Vagina (tissue), 2 donors: ENCODE results near the gene ACTA2. TPM values are rescaled to one million over a fixed set of nuclear protein-coding genes. Genes with fewer than 3 reads are reported as not detected.

ENCODE experiments used
- DNase-seq, 2 donors: peaks; one replicate each; pipeline ENCODE4 v3.0.0-alpha.2; 2017; ENCODE audit errors: extremely low spot score in 2 of 2
- H3K27ac ChIP-seq: fragments of 200-600 bp; sonication (generic); one replicate; pipeline ENCODE4 v1.5.1; 2019
- H3K27me3 ChIP-seq: fragments of 200-600 bp; sonication (generic); one replicate; pipeline ENCODE4 v1.5.1; 2019
- H3K36me3 ChIP-seq, 2 donors: fragments of 200-600 bp; sonication (generic); one replicate each; pipeline ENCODE4 v1.5.1; 2017 to 2019
- H3K4me1 ChIP-seq: fragments of 200-600 bp; sonication (generic); one replicate; pipeline ENCODE4 v1.5.1; 2019
- H3K4me3 ChIP-seq, 2 donors: fragments of 200-600 bp; sonication (generic); 1 replicate in 1 of 2; 2 replicates in 1 of 2; pipeline ENCODE4 v1.5.1; 2016 to 2019
- H3K9me3 ChIP-seq: fragments of 200-600 bp; sonication (generic); one replicate; pipeline ENCODE4 v1.5.1; 2019
- POLR2A ChIP-seq, 2 donors: fragments of 450-650 bp; IDR thresholded peaks; one replicate each; pipeline ENCODE4 v1.6.1; 2017; ENCODE audit warnings: antibody characterized with exemption in 2 of 2, mild to moderate bottlenecking in 2 of 2, moderate library complexity in 2 of 2
- POLR2AphosphoS5 ChIP-seq, 2 donors: sonication (generic); formaldehyde crosslinking; IDR thresholded peaks; one replicate each; pipeline ENCODE4 v1.9.0; 2017; ENCODE audit warnings: antibody characterized with exemption in 2 of 2, mild to moderate bottlenecking in 2 of 2, low read depth in 1 of 2; ENCODE audit not compliant: insufficient read depth in 1 of 2
- intact Hi-C: fragments of 100-400 bp; cut with DNase I; formaldehyde crosslinking; loops from one replicate; pipeline ENCODE4 v1.15.1; 2023
- total RNA-seq: library from RNA; depleted of rRNA; stranded (reverse); fragments of >200 nt; gene quantifications from one replicate; pipeline ENCODE4 v1.2.3, GENCODE V29; 2016
- TF ChIP-seq, protein P1 (sequence below), 3 experiments: fragments of 450-650 bp in 2 of 3; fragments of 200-600 bp in 1 of 3; sonication (generic) in 1 of 3; IDR thresholded peaks; one replicate each; pipeline ENCODE4 v1.5.1; 2017 to 2019; ENCODE audit warnings: antibody characterized with exemption in 3 of 3, mild to moderate bottlenecking in 2 of 3, moderate library complexity in 2 of 3

ACTA2 gene
- total RNA-seq, 1 donor from 2014 or later = 1,162 TPM

- DNase-seq = no peak
- intact Hi-C loops = no loop called here
- no peak overlapping the region for H3K4me3 ChIP-seq
- no peaks in the 10 kb centered on the region for H3K36me3 ChIP-seq
- H3K4me1 ChIP-seq = no peaks in the 10 kb centered on the region
- no peak overlapping the region for H3K27ac ChIP-seq
- TF ChIP-seq POLR2A (IDR thresholded peaks at IDR 0.05) = no peak
- no peak for TF ChIP-seq POLR2AphosphoS5 (IDR thresholded peaks at IDR 0.05; ENCODE audit: insufficient read depth in 1 of 2, low read depth in 1 of 2)
- TF ChIP-seq, protein P1, sequence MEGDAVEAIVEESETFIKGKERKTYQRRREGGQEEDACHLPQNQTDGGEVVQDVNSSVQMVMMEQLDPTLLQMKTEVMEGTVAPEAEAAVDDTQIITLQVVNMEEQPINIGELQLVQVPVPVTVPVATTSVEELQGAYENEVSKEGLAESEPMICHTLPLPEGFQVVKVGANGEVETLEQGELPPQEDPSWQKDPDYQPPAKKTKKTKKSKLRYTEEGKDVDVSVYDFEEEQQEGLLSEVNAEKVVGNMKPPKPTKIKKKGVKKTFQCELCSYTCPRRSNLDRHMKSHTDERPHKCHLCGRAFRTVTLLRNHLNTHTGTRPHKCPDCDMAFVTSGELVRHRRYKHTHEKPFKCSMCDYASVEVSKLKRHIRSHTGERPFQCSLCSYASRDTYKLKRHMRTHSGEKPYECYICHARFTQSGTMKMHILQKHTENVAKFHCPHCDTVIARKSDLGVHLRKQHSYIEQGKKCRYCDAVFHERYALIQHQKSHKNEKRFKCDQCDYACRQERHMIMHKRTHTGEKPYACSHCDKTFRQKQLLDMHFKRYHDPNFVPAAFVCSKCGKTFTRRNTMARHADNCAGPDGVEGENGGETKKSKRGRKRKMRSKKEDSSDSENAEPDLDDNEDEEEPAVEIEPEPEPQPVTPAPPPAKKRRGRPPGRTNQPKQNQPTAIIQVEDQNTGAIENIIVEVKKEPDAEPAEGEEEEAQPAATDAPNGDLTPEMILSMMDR (IDR thresholded peaks at IDR 0.05) = no peak
- H3K27me3 ChIP-seq = no peaks in the 10 kb centered on the region
- H3K9me3 ChIP-seq = no peaks in the 10 kb centered on the region
Observed at GRCh38 chr10:88920198-88920597, 32.4 kb downstream of the ACTA2 start.

- H3K9me3 ChIP-seq = no peaks in the 10 kb centered on the region
- H3K4me3 ChIP-seq = no peak overlapping the region
- no peaks in the 10 kb centered on the region for H3K36me3 ChIP-seq
- DNase-seq = no peak
- intact Hi-C loops = no loop called here
- TF ChIP-seq POLR2AphosphoS5 (IDR thresholded peaks at IDR 0.05; ENCODE audit: insufficient read depth in 1 of 2, low read depth in 1 of 2) (no peak), POLR2A (IDR thresholded peaks at IDR 0.05) (no peak)
- TF ChIP-seq, protein P1 (IDR thresholded peaks at IDR 0.05) = no peak
- no peak overlapping the region for H3K27ac ChIP-seq
- H3K4me1 ChIP-seq = no peaks in the 10 kb centered on the region
- no peaks in the 10 kb centered on the region for H3K27me3 ChIP-seq
Observed at GRCh38 chr10:88919041-88919440, 33.5 kb downstream of the ACTA2 start.

GRCh38 chr10:88918191-88918905 is 34.2 kb downstream of the ACTA2 start:
- no peak for DNase-seq
- TF ChIP-seq, protein P1 (IDR thresholded peaks at IDR 0.05) = no peak
- TF ChIP-seq POLR2A (IDR thresholded peaks at IDR 0.05) (no peak), POLR2AphosphoS5 (IDR thresholded peaks at IDR 0.05; ENCODE audit: insufficient read depth in 1 of 2, low read depth in 1 of 2) (no peak)
- H3K4me1 ChIP-seq = no peaks in the 10 kb centered on the region
- H3K27me3 ChIP-seq = no peaks in the 10 kb centered on the region
- H3K9me3 ChIP-seq = no peaks in the 10 kb centered on the region
- intact Hi-C loops = no loop called here
- H3K27ac ChIP-seq = no peak overlapping the region
- no peaks in the 10 kb centered on the region for H3K36me3 ChIP-seq
- no peak overlapping the region for H3K4me3 ChIP-seq

- no peaks in the 10 kb centered on the region for H3K36me3 ChIP-seq
- no peak for DNase-seq
- no peaks in the 10 kb centered on the region for H3K9me3 ChIP-seq
- TF ChIP-seq POLR2A (IDR thresholded peaks at IDR 0.05) = no peak
- no peak overlapping the region for H3K27ac ChIP-seq
- no peak overlapping the region for H3K4me3 ChIP-seq
- H3K27me3 ChIP-seq = no peaks in the 10 kb centered on the region
- H3K4me1 ChIP-seq = no peaks in the 10 kb centered on the region
- intact Hi-C loops = no loop called here
Observed at GRCh38 chr10:88916986-88917385, 35.6 kb downstream of the ACTA2 start.

GRCh38 chr10:88916231-88916630 is 36.3 kb downstream of the ACTA2 start:
- Histone ChIP-seq H3K27me3 (no peaks in the 10 kb centered on the region), H3K9me3 (no peaks in the 10 kb centered on the region), H3K4me1 (no peaks in the 10 kb centered on the region), H3K27ac (no peak overlapping the region), H3K4me3 (no peak overlapping the region), H3K36me3 (no peaks in the 10 kb centered on the region)
- intact Hi-C loops = no loop called here
- DNase-seq = no peak
- TF ChIP-seq POLR2AphosphoS5 (IDR thresholded peaks at IDR 0.05; ENCODE audit: insufficient read depth in 1 of 2, low read depth in 1 of 2) (no peak), POLR2A (IDR thresholded peaks at IDR 0.05) (no peak)
- TF ChIP-seq, protein P1 (IDR thresholded peaks at IDR 0.05) = no peak
